Sigmoid colon (tissue), 4 donors: ENCODE data around the gene ACADSB.

ENCODE experiments used
- POLR2A ChIP-seq, 2 donors: fragments of 450-650 bp; IDR thresholded peaks; one replicate each; pipeline ENCODE4 v1.6.1; 2016; ENCODE audit warnings: antibody characterized with exemption in 2 of 2, mild to moderate bottlenecking in 2 of 2, moderate library complexity in 2 of 2
- POLR2AphosphoS5 ChIP-seq, 4 donors: sonication (generic); formaldehyde crosslinking; IDR thresholded peaks; one replicate each; pipeline ENCODE4 v1.6.1; 2017; ENCODE audit warnings: antibody characterized with exemption in 4 of 4

GRCh38 chr10:123044391-123044790 lies 35.6 kb downstream of the ACADSB start:
- TF ChIP-seq POLR2AphosphoS5 (IDR thresholded peaks at IDR 0.05) (no peak), POLR2A (IDR thresholded peaks at IDR 0.05) (no peak)
